K562 (cell line): ENCODE measurements around the gene SMYD1. TPM values are rescaled to one million over a fixed set of nuclear protein-coding genes. Genes with fewer than 3 reads are reported as not detected.

Experiments used
- ATAC-seq: fragments of 200-7000 bp; cut with Tn5 transposase; 3 replicates; pipeline ENCODE4 v1.9.1; 2020; ENCODE audit warnings: moderate library complexity
- BruUV-seq: library from RNA; stranded (reverse); fragments of 400-500 nt; replicated peaks from 2 replicates; lab custom pipeline; 2021; lab: Mats Ljungman, UMichigan
- CTCF ChIA-PET: fragments of 300-600 bp; formaldehyde crosslinking; extraction: SDS; loops from one replicate; lab custom pipeline; 2021; ENCODE audit warnings: low intra/inter-chr PET ratio; lab: Yijun Ruan, JAX
- POLR2A ChIA-PET: fragments of 300-600, 350-650 bp; sonication (Branson Sonifier 250); formaldehyde crosslinking; extraction: SDS; loops from one replicate; lab custom pipeline; 2021; ENCODE audit warnings: antibody characterized with exemption, inconsistent platforms; lab: Yijun Ruan, JAX
- DNase-seq, 4 experiments: peaks; one replicate each; pipeline versions ENCODE4 v3.0.0 to v3.0.0-alpha.2; 2011 to 2018; ENCODE audit warnings: low spot score in 3 of 4, mixed read lengths in 3 of 4; ENCODE audit errors: extremely low read depth in 1 of 4
- FAIRE-seq: peaks from 2 replicates; lab custom pipeline; 2011; peaks lifted over from hg19 to GRCh38; lab: Jason Lieb, UNC
- H2AFZ ChIP-seq: 2 replicates; pipeline ENCODE4 v1.6.0; 2011; ENCODE audit warnings: low read depth, low read length, control low read depth, inconsistent platforms
- H3K27ac ChIP-seq: fragments of 200-600 bp; 3 replicates; pipeline ENCODE4 v1.8.0; 2011; ENCODE audit warnings: low read depth, mild to moderate bottlenecking, control low read depth, inconsistent platforms, low read length, moderate library complexity, mixed read lengths; ENCODE audit errors: extremely low read depth
- H3K27me3 ChIP-seq, 2 experiments: fragments of 300-600 bp in 1 of 2; 2 replicates in 1 of 2; 3 replicates in 1 of 2; pipeline versions ENCODE4 v1.6.0 to v1.8.0; 2011; ENCODE audit warnings: inconsistent platforms in 2 of 2, low read length in 2 of 2, mild to moderate bottlenecking in 1 of 2, mixed read lengths in 1 of 2, moderate library complexity in 1 of 2; ENCODE audit not compliant: control insufficient read depth in 2 of 2, insufficient read depth in 2 of 2
- H3K36me3 ChIP-seq: fragments of 300-600 bp; 3 replicates; pipeline ENCODE4 v1.8.0; 2011; ENCODE audit warnings: mild to moderate bottlenecking, low read length, inconsistent platforms; ENCODE audit not compliant: control insufficient read depth, insufficient read depth
- H3K4me1 ChIP-seq, 2 experiments: fragments of 200-600 bp in 1 of 2; replicated peaks in 1 of 2; 2 replicates in 1 of 2; 3 replicates in 1 of 2; pipeline versions ENCODE4 v1.5.1 to v1.8.0; 2011; ENCODE audit warnings: inconsistent platforms in 2 of 2, low read length in 2 of 2, mild to moderate bottlenecking in 1 of 2, mixed read lengths in 1 of 2, moderate library complexity in 1 of 2; ENCODE audit not compliant: control insufficient read depth in 2 of 2, insufficient read depth in 2 of 2
- H3K4me2 ChIP-seq: 2 replicates; pipeline ENCODE4 v1.6.1; 2011; ENCODE audit warnings: low read length, control low read depth, inconsistent platforms, mixed read lengths; ENCODE audit not compliant: insufficient read depth
- H3K4me3 ChIP-seq: fragments of 200-600 bp; sonication (generic), shearing (Covaris generic); 2 replicates; pipeline ENCODE4 v1.5.1; 2016; ENCODE audit warnings: control low read depth, inconsistent platforms
- H3K79me2 ChIP-seq: fragments of 200-600 bp; 3 replicates; pipeline ENCODE4 v1.8.0; 2011; ENCODE audit warnings: low read length, inconsistent platforms; ENCODE audit not compliant: control insufficient read depth, insufficient read depth
- H3K9ac ChIP-seq, 2 experiments: 2 replicates each; pipeline versions ENCODE4 v1.6.0 to v1.6.1; 2011; ENCODE audit warnings: low read depth in 2 of 2, low read length in 2 of 2, control low read depth in 1 of 2, inconsistent platforms in 1 of 2, mild to moderate bottlenecking in 1 of 2, mixed read lengths in 1 of 2; ENCODE audit not compliant: insufficient read depth in 1 of 2
- H3K9me1 ChIP-seq: one replicate; pipeline ENCODE4 v1.6.0; 2011; ENCODE audit warnings: inconsistent platforms, mild to moderate bottlenecking, low read length, moderate library complexity; ENCODE audit not compliant: control insufficient read depth, insufficient read depth
- H3K9me3 ChIP-seq: replicated peaks from 2 replicates; pipeline ENCODE4 v1.5.1; 2011; ENCODE audit warnings: low read depth, low read length, inconsistent platforms; ENCODE audit not compliant: control insufficient read depth, insufficient read depth
- H4K20me1 ChIP-seq: replicated peaks from 2 replicates; pipeline ENCODE4 v1.6.1; 2011; ENCODE audit warnings: low read length, inconsistent platforms, mixed read lengths; ENCODE audit not compliant: control insufficient read depth, insufficient read depth
- CTBP1 ChIP-seq: fragments of 450-650 bp; IDR thresholded peaks from 2 replicates; pipeline ENCODE4 v1.6.1; 2016; ENCODE audit warnings: borderline replicate concordance
- ELF1 ChIP-seq: fragments of 200-800 bp; sonication (Bioruptor generic); IDR thresholded peaks from 2 replicates; pipeline ENCODE4 v1.6.1; 2016; ENCODE audit warnings: missing genetic modification characterization, missing compliant biosample characterization
- NCOR1 ChIP-seq: fragments of 450-650 bp; IDR thresholded peaks from 2 replicates; pipeline ENCODE4 v1.6.1; 2016; ENCODE audit warnings: mild to moderate bottlenecking, moderate library complexity
- RB1 ChIP-seq: fragments of 450-650 bp; IDR thresholded peaks from 2 replicates; pipeline ENCODE4 v1.6.1; 2017; ENCODE audit warnings: low read depth, mild to moderate bottlenecking
- SNRNP70 ChIP-seq: fragments of 200-400 bp; formaldehyde crosslinking; optimal IDR thresholded peaks from 2 replicates; pipeline ENCODE3; 2017; ENCODE audit warnings: low read depth, low read length
- XRCC3 ChIP-seq: fragments of 450-650 bp; IDR thresholded peaks from 2 replicates; pipeline ENCODE4 v1.6.1; 2017; ENCODE audit warnings: mild to moderate bottlenecking, moderate library complexity
- ZBTB7A ChIP-seq: IDR thresholded peaks from 2 replicates; pipeline ENCODE4 v1.6.1; 2011; ENCODE audit warnings: low read depth, mild to moderate bottlenecking, low read length, moderate library complexity, borderline replicate concordance; ENCODE audit not compliant: control insufficient read depth
- ZNF316 ChIP-seq: fragments of 450-650 bp; IDR thresholded peaks from 2 replicates; pipeline ENCODE4 v1.6.1; 2016
- WGBS: fragments of 100-300 bp; shearing (Covaris generic); methylation state at CpG from one replicate; pipeline ENCODE4 v1.1.6; 2016; ENCODE audit warnings: low coverage, mixed read lengths; ENCODE audit not compliant: insufficient coverage; ENCODE audit errors: missing lambda C conversion rate; 5-methylcytosine and 5-hydroxymethylcytosine counted together
- in situ Hi-C: fragments of 300-500 bp; cut with MboI; formaldehyde crosslinking; loops from 4 replicates; pipeline ENCODE4 v1.15.0; 2018; ENCODE audit warnings: inconsistent platforms, mixed read lengths
- intact Hi-C: fragments of 100-400 bp; cut with micrococcal nuclease; formaldehyde crosslinking; loops from 2 replicates; pipeline ENCODE4 v1.14.2; 2022
- polyA plus RNA-seq, 8 experiments: library from polyadenylated mRNA; depleted of rRNA in 4 of 8; stranded (reverse) in 5 of 8; unstranded in 3 of 8; fragments of >200 nt; fragmentation: Nextera tagmentation in 2 of 8; fragmentation: Illumina TruSeq in 1 of 8; extraction: Ambion mirVana in 2 of 8; extraction: Trizol in 1 of 8; gene quantifications; 2 replicates each; pipeline versions ENCODE4 v1.2.1 to v1.2.3, GENCODE V29; 2011 to 2014; ENCODE audit warnings: inconsistent platforms in 1 of 8, missing spikeins in 1 of 8
- total RNA-seq, 7 experiments: library from RNA; depleted of rRNA in 6 of 7; stranded (reverse); fragments of >200 nt in 6 of 7; fragmentation: Illumina TruSeq in 2 of 7; extraction: Trizol in 2 of 7; gene quantifications; 2 replicates each; pipeline versions ENCODE4 v1.2.1 to v1.2.3, GENCODE V29; 2011 to 2021; ENCODE audit warnings: low replicate concordance in 1 of 7
- TF ChIP-seq, protein P1 (sequence below), 2 experiments: fragments of 450-650 bp; formaldehyde crosslinking in 1 of 2; IDR thresholded peaks; 2 replicates each; pipeline versions ENCODE4 v1.4.0 to v1.6.1; 2014 to 2020; ENCODE audit warnings: mild to moderate bottlenecking in 2 of 2, borderline replicate concordance in 1 of 2, low read depth in 1 of 2
- TF ChIP-seq, protein P2 (sequence below): fragments of 450-650 bp; formaldehyde crosslinking; IDR thresholded peaks from 2 replicates; pipeline ENCODE4 v1.4.0; 2020; ENCODE audit warnings: mild to moderate bottlenecking, moderate library complexity

The SMYD1 gene
- total and polyA plus RNA-seq, 9 of the 15 experiments (the other 6 are each of a cell fraction or from before 2014, with no cell fraction given) = not detected

DNA sequence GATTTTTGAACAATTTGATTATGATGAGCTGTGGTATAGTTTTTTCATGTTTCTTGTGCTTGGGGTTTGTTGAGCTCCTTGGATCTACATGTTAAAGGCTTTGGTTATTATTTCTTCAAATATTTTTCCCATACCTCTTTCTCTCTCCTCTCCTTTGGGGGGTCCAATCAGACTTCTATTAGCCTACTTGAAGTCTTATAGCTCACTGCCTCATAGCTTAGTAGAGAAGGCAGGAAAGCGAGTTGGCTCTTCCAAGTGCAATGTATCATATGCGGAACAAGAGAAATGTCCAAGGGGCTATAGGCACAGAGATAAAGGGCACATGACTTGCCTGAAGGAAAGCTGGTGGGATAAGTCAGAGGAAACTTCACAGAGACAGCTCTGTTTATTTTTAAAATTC, 74.3 kb downstream of the SMYD1 start:
- Histone ChIP-seq H3K9me3 (no peaks in the 10 kb centered on the region), H3K9me1 (no peaks in the 10 kb centered on the region), H3K27ac (no peak overlapping the region), H3K4me3 (no peak overlapping the region), H3K27me3 (peaks cover 5 to 11% of the 10 kb centered on the region in 2 experiments; a peak in 3 of 5 replicates), H3K36me3 (no peaks in the 10 kb centered on the region), H3K4me1 (no peaks in the 10 kb centered on the region), H2AFZ (no peak overlapping the region), H3K79me2 (no peaks in the 10 kb centered on the region), H3K9ac (no peak overlapping the region), H4K20me1 (no peaks in the 10 kb centered on the region), H3K4me2 (no peak overlapping the region)
- DNase-seq = no peak
- BruUV-seq = no TSS peak
- CTCF ChIA-PET = no interaction called here
- in situ Hi-C loops = no loop called here
- 10% methylated on average over 2 of the region's 2 CpGs for WGBS
- POLR2A ChIA-PET = no interaction called here
- no peak for FAIRE-seq
- no peak for ATAC-seq
- intact Hi-C loops = no loop called here
- TF ChIP-seq CTBP1 (no peak), ELF1 (tag) (no peak), RB1 (no peak), ZNF316 (no peak), XRCC3 (no peak), SNRNP70 (no peak), ZBTB7A (no peak), NCOR1 (no peak)
- TF ChIP-seq, protein P1, sequence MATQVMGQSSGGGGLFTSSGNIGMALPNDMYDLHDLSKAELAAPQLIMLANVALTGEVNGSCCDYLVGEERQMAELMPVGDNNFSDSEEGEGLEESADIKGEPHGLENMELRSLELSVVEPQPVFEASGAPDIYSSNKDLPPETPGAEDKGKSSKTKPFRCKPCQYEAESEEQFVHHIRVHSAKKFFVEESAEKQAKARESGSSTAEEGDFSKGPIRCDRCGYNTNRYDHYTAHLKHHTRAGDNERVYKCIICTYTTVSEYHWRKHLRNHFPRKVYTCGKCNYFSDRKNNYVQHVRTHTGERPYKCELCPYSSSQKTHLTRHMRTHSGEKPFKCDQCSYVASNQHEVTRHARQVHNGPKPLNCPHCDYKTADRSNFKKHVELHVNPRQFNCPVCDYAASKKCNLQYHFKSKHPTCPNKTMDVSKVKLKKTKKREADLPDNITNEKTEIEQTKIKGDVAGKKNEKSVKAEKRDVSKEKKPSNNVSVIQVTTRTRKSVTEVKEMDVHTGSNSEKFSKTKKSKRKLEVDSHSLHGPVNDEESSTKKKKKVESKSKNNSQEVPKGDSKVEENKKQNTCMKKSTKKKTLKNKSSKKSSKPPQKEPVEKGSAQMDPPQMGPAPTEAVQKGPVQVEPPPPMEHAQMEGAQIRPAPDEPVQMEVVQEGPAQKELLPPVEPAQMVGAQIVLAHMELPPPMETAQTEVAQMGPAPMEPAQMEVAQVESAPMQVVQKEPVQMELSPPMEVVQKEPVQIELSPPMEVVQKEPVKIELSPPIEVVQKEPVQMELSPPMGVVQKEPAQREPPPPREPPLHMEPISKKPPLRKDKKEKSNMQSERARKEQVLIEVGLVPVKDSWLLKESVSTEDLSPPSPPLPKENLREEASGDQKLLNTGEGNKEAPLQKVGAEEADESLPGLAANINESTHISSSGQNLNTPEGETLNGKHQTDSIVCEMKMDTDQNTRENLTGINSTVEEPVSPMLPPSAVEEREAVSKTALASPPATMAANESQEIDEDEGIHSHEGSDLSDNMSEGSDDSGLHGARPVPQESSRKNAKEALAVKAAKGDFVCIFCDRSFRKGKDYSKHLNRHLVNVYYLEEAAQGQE (IDR thresholded peaks at IDR 0.05; ENCODE audit: borderline replicate concordance) = no peak
- TF ChIP-seq, protein P1 (CRISPR knock-in tag; IDR thresholded peaks at IDR 0.05; ENCODE audit: low read depth) = no peak
- TF ChIP-seq, protein P2, sequence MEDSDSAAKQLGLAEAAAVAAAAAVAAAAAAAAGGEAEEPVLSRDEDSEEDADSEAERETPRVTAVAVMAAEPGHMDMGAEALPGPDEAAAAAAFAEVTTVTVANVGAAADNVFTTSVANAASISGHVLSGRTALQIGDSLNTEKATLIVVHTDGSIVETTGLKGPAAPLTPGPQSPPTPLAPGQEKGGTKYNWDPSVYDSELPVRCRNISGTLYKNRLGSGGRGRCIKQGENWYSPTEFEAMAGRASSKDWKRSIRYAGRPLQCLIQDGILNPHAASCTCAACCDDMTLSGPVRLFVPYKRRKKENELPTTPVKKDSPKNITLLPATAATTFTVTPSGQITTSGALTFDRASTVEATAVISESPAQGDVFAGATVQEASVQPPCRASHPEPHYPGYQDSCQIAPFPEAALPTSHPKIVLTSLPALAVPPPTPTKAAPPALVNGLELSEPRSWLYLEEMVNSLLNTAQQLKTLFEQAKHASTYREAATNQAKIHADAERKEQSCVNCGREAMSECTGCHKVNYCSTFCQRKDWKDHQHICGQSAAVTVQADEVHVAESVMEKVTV = no peak
